ENCODE measurements around the gene ZNF511.
A peak's percentile ranks its signal among the peaks of the same experiment; 100 is the strongest.

The ZNF511 gene

GRCh38 chr10:133336577-133337369 is 28.1 kb downstream of the ZNF511 start, which contains the start of gene CALY:
Gene CALY, minus strand, starts transcription at chr10:133336896. Its CDS starts 7,907 bp downstream, at chr10:133328989.
- peak; percentile 84 to 92 (median 88) for DNase-seq

GRCh38 chr10:133337370-133337725 is 28.6 kb downstream of the ZNF511 start:
- no peak for DNase-seq

GRCh38 chr10:133338080-133339071 is 29.7 kb downstream of the ZNF511 start:
- DNase-seq = no peak

GRCh38 chr10:133339708-133340380 is 31.1 kb downstream of the ZNF511 start:
- DNase-seq = no peak

- no peak for DNase-seq
These were observed 33.3 kb downstream of the ZNF511 start for GRCh38 chr10:133341983-133342382.

GRCh38 chr10:133342942-133343341 is 34.2 kb downstream of the ZNF511 start:
- no peak for DNase-seq

GRCh38 chr10:133343558-133343957 is 34.8 kb downstream of the ZNF511 start:
- DNase-seq = no peak

- DNase-seq = no peak
These were observed 35.5 kb downstream of the ZNF511 start for GRCh38 chr10:133344236-133344635.

GRCh38 chr10:133346413-133346812 is 37.7 kb downstream of the ZNF511 start:
- DNase-seq = no peak

- no peak for DNase-seq
These were observed 39.2 kb downstream of the ZNF511 start for GRCh38 chr10:133347710-133348517.

- DNase-seq = no peak
These were observed 40.5 kb downstream of the ZNF511 start for GRCh38 chr10:133349160-133349568.

- DNase-seq = no peak
These were observed 40.9 kb downstream of the ZNF511 start for GRCh38 chr10:133349577-133350011.

GRCh38 chr10:133350283-133350949 is 41.7 kb downstream of the ZNF511 start:
- no peak for DNase-seq

GRCh38 chr10:133350950-133351329 is 42.2 kb downstream of the ZNF511 start:
- no peak for DNase-seq

GRCh38 chr10:133351408-133352318 is 42.9 kb downstream of the ZNF511 start:
- DNase-seq = no peak

GRCh38 chr10:133353202-133353959 is 44.7 kb downstream of the ZNF511 start:
- DNase-seq = no peak

GRCh38 chr10:133353988-133354605 is 45.4 kb downstream of the ZNF511 start:
- no peak for DNase-seq

GRCh38 chr10:133354672-133355240 is 46.0 kb downstream of the ZNF511 start:
- no peak for DNase-seq

- DNase-seq = no peak
These were observed 46.6 kb downstream of the ZNF511 start for GRCh38 chr10:133355266-133355665.

Data from stimulated activated naive CD4-positive, alpha-beta T cell (primary cell).